HG03196 (cell line): ENCODE results near the gene WHRN.

Source experiments
- ATAC-seq: cut with Tn5 transposase; IDR thresholded peaks from one replicate; pipeline ENCODE4 v1.9.1; 2021; ENCODE audit not compliant: unreplicated experiment

Gene WHRN

GRCh38 chr9:114505187-114506081 is at the start of gene WHRN:
TSS of gene WHRN (minus strand) at chr9:114505473. CDS start at chr9:114504801, 672 bp downstream.
- ATAC-seq, result peak; percentile 75

DNA sequence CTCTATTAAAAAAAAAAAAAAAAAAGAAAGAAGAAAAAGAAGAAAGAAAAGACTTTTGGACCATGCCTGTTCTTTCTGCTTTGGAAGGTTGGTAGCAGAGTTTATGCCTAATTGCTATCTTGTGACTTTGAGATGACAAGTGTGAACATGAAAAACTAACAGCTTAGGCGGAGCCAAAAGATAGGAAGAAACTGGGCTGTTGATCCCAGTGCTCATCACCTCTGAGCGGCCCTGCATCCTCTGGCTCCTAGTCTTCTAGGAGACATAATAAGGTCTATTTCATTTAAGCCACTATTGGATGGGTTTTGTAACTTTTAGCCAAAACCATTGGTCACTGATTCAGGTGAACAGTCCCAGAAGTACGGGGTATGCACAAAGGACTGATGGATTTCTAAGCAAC is 47.9 kb upstream of the WHRN start:
- ATAC-seq, result no peak

DNA sequence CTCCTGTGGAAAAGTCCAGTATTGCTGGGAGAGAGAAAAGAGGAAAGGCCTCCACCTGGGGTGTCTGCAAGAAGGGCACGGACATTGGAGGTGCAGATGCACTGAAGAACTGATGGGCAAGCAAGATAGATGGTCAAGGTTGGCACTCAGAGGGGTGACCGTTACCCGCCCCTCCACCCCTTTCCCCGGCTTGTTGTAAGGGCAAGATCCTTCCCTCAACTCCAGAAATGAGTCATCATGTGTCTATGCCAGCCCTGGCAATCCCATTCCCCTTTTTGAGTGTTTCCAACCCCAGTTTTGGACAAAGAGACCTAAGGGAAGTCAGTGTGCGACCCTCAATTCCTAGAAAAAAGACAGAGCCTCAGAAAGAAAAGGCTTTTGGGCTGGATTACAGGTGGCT is 47.4 kb upstream of the WHRN start:
- no peak for ATAC-seq

DNA sequence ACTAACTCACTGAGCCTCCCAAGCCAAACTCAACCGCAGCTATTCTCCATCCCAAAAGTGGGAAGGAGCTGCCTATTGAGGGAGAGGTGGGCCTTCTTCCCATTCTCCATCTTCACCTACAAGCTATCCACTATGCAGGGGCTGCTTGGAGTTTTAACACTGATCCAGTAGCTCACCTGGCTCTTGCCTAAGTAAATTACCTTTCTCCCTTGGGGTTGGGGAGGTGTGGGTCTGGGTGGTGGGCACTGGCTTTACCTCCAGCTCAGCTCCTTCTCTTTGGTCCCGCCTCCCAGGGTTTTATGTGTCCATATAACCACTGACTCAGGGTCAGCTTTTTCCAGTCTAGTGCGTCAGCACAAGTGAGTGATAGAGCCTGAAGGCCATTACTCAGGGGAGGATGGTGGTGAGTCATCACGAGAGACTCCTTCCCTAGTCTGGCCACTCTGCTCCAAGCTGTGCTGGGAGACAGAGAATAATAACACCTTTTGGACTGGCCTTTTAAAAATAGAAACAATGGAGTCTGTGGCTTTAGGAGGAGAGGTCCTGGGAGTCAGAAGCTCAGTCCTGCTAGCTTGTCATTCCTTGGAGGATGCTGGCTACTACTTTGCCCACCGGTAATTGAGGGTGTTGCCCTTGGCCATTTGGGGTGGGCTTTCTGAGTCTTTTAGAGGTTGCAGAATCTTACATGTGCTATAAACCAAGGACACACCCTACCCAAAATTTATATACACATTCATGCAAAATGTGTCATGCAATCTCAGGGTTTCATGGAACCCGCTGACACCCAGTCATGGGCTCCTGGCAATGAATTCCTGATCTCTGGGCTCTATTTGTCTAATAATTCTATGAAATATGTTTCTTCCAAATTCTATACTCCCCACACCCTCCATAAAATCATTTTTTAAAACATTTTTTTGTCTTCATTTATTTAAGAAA is 46.7 kb upstream of the WHRN start:
- no peak for ATAC-seq

GRCh38 chr9:114549697-114550330 is 44.5 kb upstream of the WHRN start:
- no peak for ATAC-seq

GRCh38 chr9:114546851-114547250 is 41.6 kb upstream of the WHRN start:
- no peak for ATAC-seq

GRCh38 chr9:114545055-114545454 is 39.8 kb upstream of the WHRN start:
- no peak for ATAC-seq

DNA sequence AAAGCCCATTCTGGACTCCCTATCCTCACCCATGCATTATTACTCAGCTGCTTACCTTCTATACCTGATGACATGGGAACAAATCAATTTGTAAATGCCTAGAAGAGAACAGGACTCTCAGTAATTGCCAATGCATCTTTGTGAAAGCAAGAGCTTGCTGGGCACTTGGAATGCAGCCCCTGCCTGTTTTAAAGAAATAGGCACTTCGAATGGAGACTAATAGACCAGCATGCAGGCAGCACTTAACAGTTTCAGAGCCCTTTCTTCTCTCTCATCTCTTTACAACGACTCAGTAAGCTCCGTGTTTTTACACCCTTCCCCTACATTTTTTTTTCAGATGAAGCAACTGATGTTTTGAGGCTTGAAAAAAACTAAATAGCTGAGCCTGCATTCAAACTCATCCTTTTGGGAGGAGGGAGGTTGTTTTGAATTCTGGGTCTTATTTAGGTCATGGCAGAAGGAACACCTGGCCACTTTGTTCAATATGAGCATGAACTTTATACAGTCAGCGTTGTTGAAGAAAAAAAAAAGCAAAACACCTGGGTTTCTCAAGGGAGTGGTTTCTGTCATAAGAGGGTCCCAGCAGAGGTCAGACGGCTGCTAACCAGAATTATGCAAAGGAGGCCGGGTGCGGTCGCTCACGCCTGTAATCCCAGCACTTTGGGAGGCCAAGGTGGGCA is 34.6 kb upstream of the WHRN start:
- ATAC-seq, result no peak

DNA sequence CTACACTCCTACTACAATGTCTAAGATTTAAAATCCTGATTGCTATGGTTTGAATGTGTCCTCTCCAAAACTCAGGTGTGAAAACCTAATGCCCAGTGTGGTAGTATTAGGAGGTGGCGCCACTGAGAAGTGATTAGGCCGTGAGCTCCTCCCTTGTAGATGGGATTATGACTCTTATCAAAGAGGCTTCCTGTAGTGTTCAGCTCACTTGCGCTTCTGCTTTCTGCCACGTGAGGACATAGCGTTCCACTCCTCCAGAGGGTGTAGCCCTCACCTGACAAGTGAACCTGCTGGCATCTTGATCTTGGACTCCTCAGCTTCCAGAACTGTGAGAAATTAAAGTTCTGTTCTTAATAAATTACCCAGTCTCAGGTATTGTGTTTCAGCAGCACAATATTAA is 33.0 kb upstream of the WHRN start:
- no peak for ATAC-seq

GRCh38 chr9:114532561-114533237 is 27.4 kb upstream of the WHRN start:
- ATAC-seq, result no peak

GRCh38 chr9:114529285-114529684 is 24.0 kb upstream of the WHRN start:
- ATAC-seq, result no peak

GRCh38 chr9:114526807-114527206 is 21.5 kb upstream of the WHRN start:
- no peak for ATAC-seq

DNA sequence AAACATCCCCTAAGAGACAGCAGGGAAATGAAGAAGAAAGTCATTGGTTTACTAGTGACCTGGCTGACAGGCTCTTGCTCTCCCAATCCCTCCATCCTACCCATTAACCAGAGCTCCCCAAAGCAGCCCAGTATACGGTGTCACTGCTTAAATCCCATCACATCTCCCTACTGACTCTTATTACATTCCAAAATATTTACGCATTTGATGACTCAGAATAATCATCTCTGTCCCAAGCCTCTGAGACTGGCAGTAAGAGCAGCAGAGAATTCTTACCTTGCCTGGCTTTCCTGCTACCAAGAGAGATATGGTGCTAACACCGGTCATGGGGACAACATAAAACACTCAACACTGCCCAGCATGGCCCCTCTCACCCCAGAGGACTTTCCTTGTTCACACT is 20.2 kb upstream of the WHRN start:
- no peak for ATAC-seq

GRCh38 chr9:114524247-114524681 is 19.0 kb upstream of the WHRN start:
- ATAC-seq, result no peak

GRCh38 chr9:114522847-114523246 is 17.6 kb upstream of the WHRN start:
- ATAC-seq, result no peak

DNA sequence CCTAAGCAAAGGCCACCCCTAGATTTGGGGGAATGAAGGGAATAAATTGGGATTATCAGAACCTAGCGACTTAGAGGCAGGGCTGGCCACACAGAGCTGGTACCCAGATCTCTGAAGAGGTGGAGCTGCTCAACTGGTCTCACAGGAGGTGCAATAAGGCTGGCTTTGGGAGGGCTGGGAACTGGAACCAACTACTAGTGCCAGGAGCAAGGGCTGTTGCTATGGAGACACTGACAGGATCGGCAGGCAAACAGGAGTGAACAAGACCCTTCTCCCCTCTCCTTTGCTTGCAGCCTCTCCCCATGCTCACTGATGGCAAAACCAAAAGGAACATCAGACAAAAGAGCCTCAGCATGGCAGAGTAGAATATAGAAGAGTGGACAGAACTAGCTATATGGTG is 17.0 kb upstream of the WHRN start:
- no peak for ATAC-seq

GRCh38 chr9:114521846-114522245 is 16.6 kb upstream of the WHRN start:
- ATAC-seq, result no peak

- peak; percentile 68 for ATAC-seq
These were observed 13.3 kb upstream of the WHRN start for GRCh38 chr9:114518599-114519022.

- ATAC-seq, result no peak
These were observed 12.8 kb upstream of the WHRN start for GRCh38 chr9:114518120-114518519.

DNA sequence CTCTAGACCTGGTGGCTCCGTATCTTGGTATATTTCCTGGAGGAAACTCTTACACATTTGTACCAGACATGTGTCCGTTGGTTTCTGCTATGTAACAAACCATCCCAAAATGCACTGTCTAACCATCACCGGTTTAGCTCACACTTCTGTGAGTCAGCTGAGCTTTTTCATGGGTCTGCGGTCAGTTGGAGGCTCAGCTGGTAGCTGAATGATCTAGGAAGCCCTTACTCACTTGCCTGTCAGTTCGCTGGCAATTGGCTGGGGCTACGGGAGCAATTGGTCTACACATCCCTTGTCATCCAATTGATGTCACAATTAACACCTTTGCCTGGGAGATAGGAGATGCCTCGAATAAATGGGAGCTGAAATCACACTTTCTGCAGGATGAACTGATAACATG is 11.6 kb upstream of the WHRN start:
- no peak for ATAC-seq
